ENCODE results near the gene MYRF.
A peak's percentile ranks its signal among the peaks of the same experiment; 100 is the strongest.

The MYRF gene

DNA sequence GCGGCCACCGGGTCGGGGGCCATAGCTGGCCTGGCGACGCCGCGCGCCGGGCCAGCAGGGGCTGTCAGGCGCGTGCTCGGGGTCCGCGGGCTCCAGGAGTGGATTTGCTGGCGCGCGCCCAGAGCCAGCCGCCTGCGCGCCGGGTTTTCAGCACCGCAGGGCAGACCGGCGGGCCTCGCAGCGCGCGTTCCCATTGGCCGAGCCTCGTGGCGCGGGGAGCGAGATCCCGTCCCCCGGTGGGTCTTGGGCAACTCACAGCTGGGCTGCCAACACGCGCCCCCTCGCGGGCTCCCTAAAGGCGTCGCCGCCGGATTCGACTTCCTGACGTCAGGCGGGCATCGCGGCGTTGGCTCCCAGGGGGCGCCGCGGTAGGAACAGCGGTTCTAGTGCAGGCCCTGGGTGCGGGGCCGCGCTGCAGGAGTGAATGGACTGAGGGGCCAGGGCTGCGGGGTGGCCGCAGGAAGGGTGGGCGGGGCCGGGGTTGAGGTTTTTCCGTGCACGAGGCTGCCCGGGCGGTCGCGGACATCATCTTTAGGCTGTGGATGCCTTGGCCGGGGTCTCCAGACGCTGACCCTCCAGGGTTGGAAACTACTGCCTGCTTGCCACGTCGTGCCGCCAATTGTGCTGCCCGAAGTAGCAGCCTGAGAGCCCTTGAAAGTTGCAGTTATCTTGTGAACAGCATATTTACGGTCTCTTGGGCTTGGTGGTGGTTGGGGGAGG lies 64.5 kb downstream of the MYRF start, which contains the start of gene FADS1 (continued):
- no peak for TF ChIP-seq ZSCAN16 (tag by site-specific recombination; IDR thresholded peaks at IDR 0.05)
- TF ChIP-seq ZBTB17 (tag by site-specific recombination; IDR thresholded peaks at IDR 0.05) = no peak
- TF ChIP-seq, protein P1, sequence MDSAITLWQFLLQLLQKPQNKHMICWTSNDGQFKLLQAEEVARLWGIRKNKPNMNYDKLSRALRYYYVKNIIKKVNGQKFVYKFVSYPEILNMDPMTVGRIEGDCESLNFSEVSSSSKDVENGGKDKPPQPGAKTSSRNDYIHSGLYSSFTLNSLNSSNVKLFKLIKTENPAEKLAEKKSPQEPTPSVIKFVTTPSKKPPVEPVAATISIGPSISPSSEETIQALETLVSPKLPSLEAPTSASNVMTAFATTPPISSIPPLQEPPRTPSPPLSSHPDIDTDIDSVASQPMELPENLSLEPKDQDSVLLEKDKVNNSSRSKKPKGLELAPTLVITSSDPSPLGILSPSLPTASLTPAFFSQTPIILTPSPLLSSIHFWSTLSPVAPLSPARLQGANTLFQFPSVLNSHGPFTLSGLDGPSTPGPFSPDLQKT (IDR thresholded peaks at IDR 0.05; ENCODE audit: borderline replicate concordance, low read depth, low read length) = no peak
- TF ChIP-seq ZNF48 (tag by site-specific recombination; IDR thresholded peaks at IDR 0.05) = no peak
- TF ChIP-seq ZNF521 (tag by site-specific recombination; IDR thresholded peaks at IDR 0.05) = no peak
- TF ChIP-seq ZNF560 (tag by site-specific recombination; IDR thresholded peaks at IDR 0.05; ENCODE audit: borderline replicate concordance) = no peak
- peak; percentile 76 for TF ChIP-seq ZNF341 (tag by site-specific recombination; IDR thresholded peaks at IDR 0.05; ENCODE audit: low read depth)
- no peak for TF ChIP-seq ZNF777 (tag by site-specific recombination; IDR thresholded peaks at IDR 0.05; ENCODE audit: borderline replicate concordance)
- no peak for TF ChIP-seq ZNF311 (tag by site-specific recombination; IDR thresholded peaks at IDR 0.05; ENCODE audit: borderline replicate concordance)
- TF ChIP-seq ZSCAN30 (tag by site-specific recombination; IDR thresholded peaks at IDR 0.05) = no peak; the same call in 1 of the 2 replicates
- TF ChIP-seq, protein P2, sequence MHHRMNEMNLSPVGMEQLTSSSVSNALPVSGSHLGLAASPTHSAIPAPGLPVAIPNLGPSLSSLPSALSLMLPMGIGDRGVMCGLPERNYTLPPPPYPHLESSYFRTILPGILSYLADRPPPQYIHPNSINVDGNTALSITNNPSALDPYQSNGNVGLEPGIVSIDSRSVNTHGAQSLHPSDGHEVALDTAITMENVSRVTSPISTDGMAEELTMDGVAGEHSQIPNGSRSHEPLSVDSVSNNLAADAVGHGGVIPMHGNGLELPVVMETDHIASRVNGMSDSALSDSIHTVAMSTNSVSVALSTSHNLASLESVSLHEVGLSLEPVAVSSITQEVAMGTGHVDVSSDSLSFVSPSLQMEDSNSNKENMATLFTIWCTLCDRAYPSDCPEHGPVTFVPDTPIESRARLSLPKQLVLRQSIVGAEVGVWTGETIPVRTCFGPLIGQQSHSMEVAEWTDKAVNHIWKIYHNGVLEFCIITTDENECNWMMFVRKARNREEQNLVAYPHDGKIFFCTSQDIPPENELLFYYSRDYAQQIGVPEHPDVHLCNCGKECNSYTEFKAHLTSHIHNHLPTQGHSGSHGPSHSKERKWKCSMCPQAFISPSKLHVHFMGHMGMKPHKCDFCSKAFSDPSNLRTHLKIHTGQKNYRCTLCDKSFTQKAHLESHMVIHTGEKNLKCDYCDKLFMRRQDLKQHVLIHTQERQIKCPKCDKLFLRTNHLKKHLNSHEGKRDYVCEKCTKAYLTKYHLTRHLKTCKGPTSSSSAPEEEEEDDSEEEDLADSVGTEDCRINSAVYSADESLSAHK (tag by site-specific recombination; IDR thresholded peaks at IDR 0.05) = no peak
- no peak for TF ChIP-seq ZNF133 (tag by site-specific recombination; IDR thresholded peaks at IDR 0.05)
- TF ChIP-seq ZEB2 (tag by site-specific recombination; IDR thresholded peaks at IDR 0.05) = peak; percentile 53; the same call in 1 of the 2 replicates
- TF ChIP-seq, protein P3, sequence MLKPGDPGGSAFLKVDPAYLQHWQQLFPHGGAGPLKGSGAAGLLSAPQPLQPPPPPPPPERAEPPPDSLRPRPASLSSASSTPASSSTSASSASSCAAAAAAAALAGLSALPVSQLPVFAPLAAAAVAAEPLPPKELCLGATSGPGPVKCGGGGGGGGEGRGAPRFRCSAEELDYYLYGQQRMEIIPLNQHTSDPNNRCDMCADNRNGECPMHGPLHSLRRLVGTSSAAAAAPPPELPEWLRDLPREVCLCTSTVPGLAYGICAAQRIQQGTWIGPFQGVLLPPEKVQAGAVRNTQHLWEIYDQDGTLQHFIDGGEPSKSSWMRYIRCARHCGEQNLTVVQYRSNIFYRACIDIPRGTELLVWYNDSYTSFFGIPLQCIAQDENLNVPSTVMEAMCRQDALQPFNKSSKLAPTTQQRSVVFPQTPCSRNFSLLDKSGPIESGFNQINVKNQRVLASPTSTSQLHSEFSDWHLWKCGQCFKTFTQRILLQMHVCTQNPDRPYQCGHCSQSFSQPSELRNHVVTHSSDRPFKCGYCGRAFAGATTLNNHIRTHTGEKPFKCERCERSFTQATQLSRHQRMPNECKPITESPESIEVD (tag by site-specific recombination; IDR thresholded peaks at IDR 0.05) = no peak
- TF ChIP-seq SP2 (tag by site-specific recombination; IDR thresholded peaks at IDR 0.05) = peak; percentile 81
- no peak for TF ChIP-seq ZNF354C (tag by site-specific recombination; IDR thresholded peaks at IDR 0.05; ENCODE audit: borderline replicate concordance, low read depth)
- TF ChIP-seq ZNF626 (tag by site-specific recombination; IDR thresholded peaks at IDR 0.05) = no peak
- peak; percentile 50; the same call in 1 of the 2 replicates for TF ChIP-seq YY1 (tag by site-specific recombination; IDR thresholded peaks at IDR 0.05)
- TF ChIP-seq, protein P4, sequence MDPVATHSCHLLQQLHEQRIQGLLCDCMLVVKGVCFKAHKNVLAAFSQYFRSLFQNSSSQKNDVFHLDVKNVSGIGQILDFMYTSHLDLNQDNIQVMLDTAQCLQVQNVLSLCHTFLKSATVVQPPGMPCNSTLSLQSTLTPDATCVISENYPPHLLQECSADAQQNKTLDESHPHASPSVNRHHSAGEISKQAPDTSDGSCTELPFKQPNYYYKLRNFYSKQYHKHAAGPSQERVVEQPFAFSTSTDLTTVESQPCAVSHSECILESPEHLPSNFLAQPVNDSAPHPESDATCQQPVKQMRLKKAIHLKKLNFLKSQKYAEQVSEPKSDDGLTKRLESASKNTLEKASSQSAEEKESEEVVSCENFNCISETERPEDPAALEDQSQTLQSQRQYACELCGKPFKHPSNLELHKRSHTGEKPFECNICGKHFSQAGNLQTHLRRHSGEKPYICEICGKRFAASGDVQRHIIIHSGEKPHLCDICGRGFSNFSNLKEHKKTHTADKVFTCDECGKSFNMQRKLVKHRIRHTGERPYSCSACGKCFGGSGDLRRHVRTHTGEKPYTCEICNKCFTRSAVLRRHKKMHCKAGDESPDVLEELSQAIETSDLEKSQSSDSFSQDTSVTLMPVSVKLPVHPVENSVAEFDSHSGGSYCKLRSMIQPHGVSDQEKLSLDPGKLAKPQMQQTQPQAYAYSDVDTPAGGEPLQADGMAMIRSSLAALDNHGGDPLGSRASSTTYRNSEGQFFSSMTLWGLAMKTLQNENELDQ (tag by site-specific recombination; IDR thresholded peaks at IDR 0.05; ENCODE audit: low read depth) = no peak
- TF ChIP-seq SP3 (tag by site-specific recombination; IDR thresholded peaks at IDR 0.05) = no peak
- no peak for TF ChIP-seq ZNF16 (tag by site-specific recombination; IDR thresholded peaks at IDR 0.05; ENCODE audit: low read depth)
- no peak for TF ChIP-seq ZNF112 (tag by site-specific recombination; IDR thresholded peaks at IDR 0.05)
- TF ChIP-seq HOXC10 (CRISPR knock-in tag; IDR thresholded peaks at IDR 0.05) = peak; percentile 8; the same call in 1 of the 2 replicates
- no peak for TF ChIP-seq ZNF292 (tag by site-specific recombination; IDR thresholded peaks at IDR 0.05; ENCODE audit: borderline replicate concordance, low read depth)
- no peak for TF ChIP-seq ZSCAN23 (tag by site-specific recombination; IDR thresholded peaks at IDR 0.05)
- no peak for TF ChIP-seq ZNF514 (tag by site-specific recombination; IDR thresholded peaks at IDR 0.05)
- no peak for TF ChIP-seq ZNF366 (tag by site-specific recombination; conservative IDR thresholded peaks at IDR 0.05)
- TF ChIP-seq ZNF211 (tag by site-specific recombination; IDR thresholded peaks at IDR 0.05; ENCODE audit: low read depth) = no peak
- TF ChIP-seq ZNF629 (tag by site-specific recombination; IDR thresholded peaks at IDR 0.05) = peak; percentile 88
- no peak for TF ChIP-seq ZNF768 (tag by site-specific recombination; IDR thresholded peaks at IDR 0.05)
- no peak for TF ChIP-seq ZNF202 (tag by site-specific recombination; IDR thresholded peaks at IDR 0.05; ENCODE audit: borderline replicate concordance)
- no peak for TF ChIP-seq ZNF146 (tag by site-specific recombination; IDR thresholded peaks at IDR 0.05)
